ENCODE results near the gene KIF20A. TPM values are rescaled to one million over a fixed set of nuclear protein-coding genes. Genes with fewer than 3 reads are reported as not detected.
"Not testable (repeated sequence)": the region's sequence is repeated elsewhere in the genome, so short reads cannot be mapped to it uniquely, and the experiment has no call there.

Gene KIF20A
- polyA plus RNA-seq, 1 of the 3 experiments (the other 2 are of a cell fraction) = 16.0 TPM

GRCh38 chr5:138148811-138149210 lies 30.1 kb upstream of the KIF20A start:
- Histone ChIP-seq H3K4me2 (no peak overlapping the region), H3F3A (replicated peaks; ENCODE audit: insufficient read depth) (peaks cover 7% of the 10 kb centered on the region), H3K27ac (ENCODE audit: low read depth in 2 of 2, low read length in 1 of 2) (no peak overlapping the region; a peak in 1 of 4 replicates), H3K27me3 (ENCODE audit: insufficient read depth) (no peaks in the 10 kb centered on the region), H3K4me1 (ENCODE audit: control insufficient read depth in 1 of 2, insufficient read depth in 2 of 2, low read depth in 1 of 2, low read length in 1 of 2) (no peaks in the 10 kb centered on the region), H3K9me3 (no peaks in the 10 kb centered on the region), H3K36me3 (replicated peaks in 1 of 2; ENCODE audit: control insufficient read depth in 1 of 2, insufficient read depth in 2 of 2, low read length in 1 of 2) (no peaks in the 10 kb centered on the region), H3K4me3 (ENCODE audit: low read depth in 2 of 2, low read length in 1 of 2) (no peak overlapping the region), H3K79me2 (ENCODE audit: insufficient read depth) (no peaks in the 10 kb centered on the region), H3K9me2 (no peaks in the 10 kb centered on the region), H4K20me1 (ENCODE audit: insufficient read depth) (no peaks in the 10 kb centered on the region), H3K9ac (no peak overlapping the region), H2AFZ (ENCODE audit: low read depth) (peak overlapping the region; percentile 84; the same call in 1 of the 2 replicates)
- ChIA-PET CTCF (interaction anchor here (1.6 to 4.8 kb wide), 2 partner anchors 15 to 72 kb away, joined by 6 to 19 read pairs; no protein-coding TSS in a partner anchor), POLR2A (interaction anchor here (1.0 kb wide), 1 partner anchor 10 kb away, joined by 3 read pairs; the partner anchor contains the start of gene NME5)
- TF ChIP-seq RAD21 (IDR thresholded peaks at IDR 0.05; ENCODE audit: low read length) (no peak), JUND (IDR thresholded peaks at IDR 0.05) (no peak), SIN3A (IDR thresholded peaks at IDR 0.05; ENCODE audit: borderline replicate concordance, low read depth, low read length) (peak; percentile 17; the same call in 1 of the 2 replicates)
- WGBS (ENCODE audit: low lambda C conversion rate) = 15% methylated on average over 1 of the region's 1 CpG
- DNase-seq = no peak

GRCh38 chr5:138149530-138149929 lies 29.4 kb upstream of the KIF20A start:
- Histone ChIP-seq H3K9me3 (no peaks in the 10 kb centered on the region), H3K27ac (ENCODE audit: low read depth in 2 of 2, low read length in 1 of 2) (no peak overlapping the region), H3K9me2 (no peaks in the 10 kb centered on the region), H2AFZ (ENCODE audit: low read depth) (peak overlapping the region; percentile 27), H3K79me2 (ENCODE audit: insufficient read depth) (no peaks in the 10 kb centered on the region), H3K27me3 (ENCODE audit: insufficient read depth) (no peaks in the 10 kb centered on the region), H3F3A (replicated peaks; ENCODE audit: insufficient read depth) (peaks cover 7% of the 10 kb centered on the region), H4K20me1 (ENCODE audit: insufficient read depth) (no peaks in the 10 kb centered on the region), H3K36me3 (replicated peaks in 1 of 2; ENCODE audit: control insufficient read depth in 1 of 2, insufficient read depth in 2 of 2, low read length in 1 of 2) (no peaks in the 10 kb centered on the region), H3K9ac (no peak overlapping the region), H3K4me2 (no peak overlapping the region), H3K4me1 (ENCODE audit: control insufficient read depth in 1 of 2, insufficient read depth in 2 of 2, low read depth in 1 of 2, low read length in 1 of 2) (no peaks in the 10 kb centered on the region), H3K4me3 (ENCODE audit: low read depth in 2 of 2, low read length in 1 of 2) (no peak overlapping the region)
- WGBS (ENCODE audit: low lambda C conversion rate) = 42% methylated on average over 3 of the region's 3 CpGs
- POLR2A ChIA-PET = no interaction called here
- no peak for DNase-seq
- CTCF ChIA-PET = interaction anchor here (0.8 to 4.8 kb wide), 5 partner anchors 10 to 371 kb away, joined by 3 to 19 read pairs (median 3); partner anchors contain the start of gene NME5
- no peak for TF ChIP-seq TCF12 (IDR thresholded peaks at IDR 0.05)
- no peak for TF ChIP-seq MEF2A (IDR thresholded peaks at IDR 0.05; ENCODE audit: borderline replicate concordance, low read depth)
- TF ChIP-seq EZH2phosphoT487 (IDR thresholded peaks at IDR 0.05; ENCODE audit: borderline replicate concordance, low read depth) = no peak
- no peak for TF ChIP-seq USF1 (IDR thresholded peaks at IDR 0.05; ENCODE audit: borderline replicate concordance, low read depth)
- no peak for TF ChIP-seq RXRA (IDR thresholded peaks at IDR 0.05; ENCODE audit: borderline replicate concordance, low read depth)

GRCh38 chr5:138155977-138156376 lies 22.9 kb upstream of the KIF20A start:
- POLR2A ChIA-PET = interaction anchor here (0.6 kb wide), 1 partner anchor 59 kb away, joined by 5 read pairs; no protein-coding TSS in a partner anchor

More at GRCh38 chr5:138155977-138156376, 22.9 kb upstream of the KIF20A start:
- peaks cover 21% of the 10 kb centered on the region for H3F3A ChIP-seq (replicated peaks; ENCODE audit: insufficient read depth)
- H3K9me3 ChIP-seq; H3K79me2 ChIP-seq (ENCODE audit: insufficient read depth); H3K27me3 ChIP-seq (ENCODE audit: insufficient read depth); H3K4me3 ChIP-seq (ENCODE audit: low read depth in 2 of 2, low read length in 1 of 2); H3K4me2 ChIP-seq; H3K27ac ChIP-seq (ENCODE audit: low read depth in 2 of 2, low read length in 1 of 2); H2AFZ ChIP-seq (ENCODE audit: low read depth); DNase-seq; H4K20me1 ChIP-seq (ENCODE audit: insufficient read depth); H3K4me1 ChIP-seq (ENCODE audit: control insufficient read depth in 1 of 2, insufficient read depth in 2 of 2, low read depth in 1 of 2, low read length in 1 of 2); H3K9ac ChIP-seq; H3K9me2 ChIP-seq; CTCF ChIA-PET: not testable (repeated sequence)
- peaks cover 41 to 43% of the 10 kb centered on the region in 2 experiments for H3K36me3 ChIP-seq (replicated peaks in 1 of 2; ENCODE audit: control insufficient read depth in 1 of 2, insufficient read depth in 2 of 2, low read length in 1 of 2)
- 96% methylated on average over 9 of the region's 9 CpGs for WGBS (ENCODE audit: low lambda C conversion rate)

All from SK-N-SH (cell line).